DMS53 (cell line): ENCODE results near the gene SSTR3.

ENCODE experiments used
- DNase-seq: peaks from one replicate; lab custom pipeline; 2025; lab: John Stamatoyannopoulos, UW

The SSTR3 gene

GRCh38 chr22:37167176-37167980 lies 44.9 kb downstream of the SSTR3 start:
- no peak for DNase-seq

GRCh38 chr22:37166675-37167066 lies 45.6 kb downstream of the SSTR3 start:
- DNase-seq, result peak; percentile 51

GRCh38 chr22:37165940-37166674 lies 46.2 kb downstream of the SSTR3 start:
- no peak for DNase-seq

GRCh38 chr22:37165066-37165465 lies 47.2 kb downstream of the SSTR3 start:
- DNase-seq, result no peak

GRCh38 chr22:37164505-37164887 lies 47.8 kb downstream of the SSTR3 start:
- DNase-seq, result no peak

- DNase-seq, result no peak
These were observed 48.4 kb downstream of the SSTR3 start for GRCh38 chr22:37163575-37164504.

GRCh38 chr22:37163096-37163489 lies 49.2 kb downstream of the SSTR3 start:
- no peak for DNase-seq

GRCh38 chr22:37162221-37163095 lies 49.8 kb downstream of the SSTR3 start:
- no peak for DNase-seq

GRCh38 chr22:37161443-37161842 lies 50.8 kb downstream of the SSTR3 start:
- DNase-seq, result no peak

- DNase-seq, result no peak
These were observed 52.2 kb downstream of the SSTR3 start for GRCh38 chr22:37160027-37160426.

- no peak for DNase-seq
These were observed 53.4 kb downstream of the SSTR3 start for GRCh38 chr22:37158963-37159290.

- no peak for DNase-seq
These were observed 54.6 kb downstream of the SSTR3 start for GRCh38 chr22:37157516-37158285.

- no peak for DNase-seq
These were observed 55.4 kb downstream of the SSTR3 start for GRCh38 chr22:37156686-37157435.

- DNase-seq, result no peak
These were observed 56.3 kb downstream of the SSTR3 start for GRCh38 chr22:37155971-37156370.

- DNase-seq, result no peak
These were observed 57.2 kb downstream of the SSTR3 start for GRCh38 chr22:37154925-37155712.
